Thymus (tissue), 11 donors: ENCODE data around the gene MYLK4. TPM values are rescaled to one million over a fixed set of nuclear protein-coding genes. Genes with fewer than 3 reads are reported as not detected.

Source experiments
- DNase-seq, 9 donors: peaks; one replicate each; pipeline ENCODE4 v3.0.0-alpha.2; 2013; ENCODE audit warnings: low spot score in 9 of 9, low read depth in 6 of 9, missing footprints in 1 of 9
- H3K27ac ChIP-seq, 2 donors: one replicate each; pipeline ENCODE4 v1.5.1; 2013; ENCODE audit warnings: control low read depth in 1 of 2, low read depth in 1 of 2, low read length in 1 of 2, mild to moderate bottlenecking in 1 of 2, moderate library complexity in 1 of 2
- H3K27me3 ChIP-seq, 2 donors: one replicate each; pipeline ENCODE4 v1.5.1; 2013; ENCODE audit warnings: low read length in 1 of 2; ENCODE audit not compliant: control insufficient read depth in 2 of 2, insufficient read depth in 1 of 2
- H3K36me3 ChIP-seq, 2 donors: one replicate each; pipeline ENCODE4 v1.5.1; 2013; ENCODE audit warnings: low read length in 1 of 2, mild to moderate bottlenecking in 1 of 2, moderate library complexity in 1 of 2; ENCODE audit not compliant: control insufficient read depth in 2 of 2, insufficient read depth in 2 of 2
- H3K4me1 ChIP-seq, 2 donors: one replicate each; pipeline ENCODE4 v1.5.1; 2013; ENCODE audit warnings: low read length in 2 of 2; ENCODE audit not compliant: control insufficient read depth in 2 of 2, insufficient read depth in 2 of 2
- H3K4me3 ChIP-seq, 2 donors: one replicate each; pipeline ENCODE4 v1.5.1; 2013; ENCODE audit warnings: low read length in 2 of 2, control low read depth in 1 of 2, mild to moderate bottlenecking in 1 of 2
- H3K9me3 ChIP-seq, 2 donors: one replicate each; pipeline ENCODE4 v1.5.1; 2013; ENCODE audit warnings: low read length in 1 of 2, mild to moderate bottlenecking in 1 of 2; ENCODE audit not compliant: control insufficient read depth in 2 of 2, insufficient read depth in 1 of 2
- WGBS: extraction: QIAGEN DNeasy Blood & Tissue Kit; methylation state at CpG from one replicate; pipeline ENCODE4 v1.1.7; 2013; 5-methylcytosine and 5-hydroxymethylcytosine counted together
- polyA plus RNA-seq: library from polyadenylated mRNA; stranded (reverse); fragments of 200-250 nt; gene quantifications from one replicate; pipeline ENCODE4 v1.2.3, GENCODE V29; 2013
- total RNA-seq: library from RNA; stranded (reverse); fragments of 120-200 nt; gene quantifications from one replicate; pipeline ENCODE4 v1.2.4, GENCODE V29; 2013
- donor health status: healthy.

Gene MYLK4
- total and polyA plus RNA-seq, 2 donors: 0.42 to 0.52 TPM

GRCh38 chr6:2616811-2617210 lies 133.9 kb downstream of the MYLK4 start:
- H3K27ac ChIP-seq: no peak overlapping the region
- H3K4me3 ChIP-seq: no peak overlapping the region
- H3K9me3 ChIP-seq: no peaks in the 10 kb centered on the region
- no peaks in the 10 kb centered on the region for H3K4me1 ChIP-seq
- WGBS: 93% methylated on average over 7 of the region's 7 CpGs
- no peaks in the 10 kb centered on the region for H3K27me3 ChIP-seq
- H3K36me3 ChIP-seq: no peaks in the 10 kb centered on the region
- no peak for DNase-seq

GRCh38 chr6:2615251-2615650 lies 135.5 kb downstream of the MYLK4 start:
- no peaks in the 10 kb centered on the region for H3K4me1 ChIP-seq
- no peaks in the 10 kb centered on the region for H3K9me3 ChIP-seq
- 59% methylated on average over 3 of the region's 3 CpGs for WGBS
- no peak overlapping the region for H3K27ac ChIP-seq
- no peak overlapping the region for H3K4me3 ChIP-seq
- H3K27me3 ChIP-seq: no peaks in the 10 kb centered on the region
- H3K36me3 ChIP-seq: no peaks in the 10 kb centered on the region
- DNase-seq: no peak

- DNase-seq: no peak
- H3K9me3 ChIP-seq: no peaks in the 10 kb centered on the region
- peak overlapping the region in 1 of 2 donors; percentile 4 for H3K27ac ChIP-seq
- H3K36me3 ChIP-seq: no peaks in the 10 kb centered on the region
- H3K4me1 ChIP-seq: no peaks in the 10 kb centered on the region
- 96% methylated on average over 5 of the region's 5 CpGs for WGBS
- no peak overlapping the region for H3K4me3 ChIP-seq
- no peaks in the 10 kb centered on the region for H3K27me3 ChIP-seq
Measured at GRCh38 chr6:2614846-2615245, 135.9 kb downstream of the MYLK4 start.

- no peak overlapping the region for H3K4me3 ChIP-seq
- H3K27me3 ChIP-seq: no peaks in the 10 kb centered on the region
- H3K27ac ChIP-seq: no peak overlapping the region
- H3K9me3 ChIP-seq: no peaks in the 10 kb centered on the region
- no peak for DNase-seq
- 97% methylated on average over 6 of the region's 6 CpGs for WGBS
- no peaks in the 10 kb centered on the region for H3K4me1 ChIP-seq
- H3K36me3 ChIP-seq: no peaks in the 10 kb centered on the region
Measured at GRCh38 chr6:2614155-2614554, 136.6 kb downstream of the MYLK4 start.

Other genes starting within 250 kb of the MYLK4 start
- gene WRNIP1, start 14.5 kb upstream of the MYLK4 start, total RNA-seq: 48.3 TPM
- gene WRNIP1, start 14.5 kb upstream of the MYLK4 start, polyA plus RNA-seq: 85.3 TPM
- 29.9 TPM for gene SERPINB1, start 90.9 kb upstream of the MYLK4 start, total RNA-seq
- 120 TPM for gene SERPINB1, start 90.9 kb upstream of the MYLK4 start, polyA plus RNA-seq
- gene SERPINB9, start 152.4 kb upstream of the MYLK4 start, total RNA-seq: 18.7 TPM
- 29.5 TPM for gene SERPINB9, start 152.4 kb upstream of the MYLK4 start, polyA plus RNA-seq
- gene SERPINB6, start 220.6 kb upstream of the MYLK4 start, total RNA-seq: 23.1 TPM
- gene SERPINB6, start 220.6 kb upstream of the MYLK4 start, polyA plus RNA-seq: 84.3 TPM
- 16.4 TPM for gene NQO2, start 249.0 kb upstream of the MYLK4 start, total RNA-seq
- 21.7 TPM for gene NQO2, start 249.0 kb upstream of the MYLK4 start, polyA plus RNA-seq